Stimulated activated CD8-positive, alpha-beta memory T cell treated with anti-CD3 and anti-CD28 coated beads, Interleukin-15, amount 100 ng/mL, for 48 hours (primary cell): Measurements from ENCODE around the gene DMKN.
"Not testable (repeated sequence)": the region's sequence is repeated elsewhere in the genome, so short reads cannot be mapped to it uniquely, and the experiment has no call there.

Source experiments
- DNase-seq, 2 donors: peaks; one replicate each; pipeline ENCODE4 v3.0.0-alpha.2; 2020; ENCODE audit warnings: low read depth in 2 of 2

The DMKN gene

GRCh38 chr19:35461788-35462187, 51.7 kb downstream of the DMKN start:
- DNase-seq: not testable (repeated sequence)

GRCh38 chr19:35461060-35461459, 52.4 kb downstream of the DMKN start:
- DNase-seq: no peak

GRCh38 chr19:35460608-35461007, 52.8 kb downstream of the DMKN start:
- DNase-seq: no peak

GRCh38 chr19:35459414-35460082, 53.9 kb downstream of the DMKN start:
- DNase-seq: no peak

GRCh38 chr19:35458731-35459391, 54.6 kb downstream of the DMKN start:
- DNase-seq: no peak

- DNase-seq: no peak
Observed at GRCh38 chr19:35458192-35458591, 55.3 kb downstream of the DMKN start.

GRCh38 chr19:35457173-35457572, 56.3 kb downstream of the DMKN start:
- DNase-seq: no peak

- no peak for DNase-seq
Observed at GRCh38 chr19:35455616-35456201, 57.7 kb downstream of the DMKN start.

GRCh38 chr19:35454663-35455062, 58.8 kb downstream of the DMKN start:
- DNase-seq: no peak

- DNase-seq: peak; percentile 21 to 27
Observed at GRCh38 chr19:35451338-35452096, 61.9 kb downstream of the DMKN start.

- no peak for DNase-seq
Observed at GRCh38 chr19:35449359-35450043, 63.9 kb downstream of the DMKN start.

- DNase-seq: no peak
Observed at GRCh38 chr19:35447606-35448469, 65.6 kb downstream of the DMKN start, which contains the start of gene FFAR2. Gene FFAR2, plus strand, starts transcription at chr19:35448257. Its CDS starts 1,458 bp downstream, at chr19:35449715.
